HG03135 (cell line): ENCODE measurements around the gene PRKG1.

Experiments
- ATAC-seq: cut with Tn5 transposase; IDR thresholded peaks from one replicate; pipeline ENCODE4 v1.9.1; 2021; ENCODE audit warnings: mild to moderate bottlenecking, moderate library complexity; ENCODE audit not compliant: unreplicated experiment

Gene PRKG1

DNA sequence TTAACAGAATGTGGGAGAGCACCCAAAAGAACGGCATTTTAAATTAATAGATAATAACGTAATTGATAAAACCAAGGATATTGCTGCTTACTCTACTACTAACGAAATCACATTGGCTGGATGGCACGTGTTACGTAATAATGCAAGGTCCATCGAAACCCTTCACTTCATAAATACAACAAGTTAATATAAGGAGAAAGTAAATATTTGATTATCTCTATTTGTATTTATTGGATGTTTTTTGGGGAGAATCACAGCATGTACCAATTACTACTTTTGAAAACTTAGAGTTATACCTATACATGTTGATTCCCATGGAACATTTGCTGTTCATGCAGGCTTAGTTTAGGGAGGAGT lies 1.6 kb downstream of the PRKG1 start:
- ATAC-seq = no peak

DNA sequence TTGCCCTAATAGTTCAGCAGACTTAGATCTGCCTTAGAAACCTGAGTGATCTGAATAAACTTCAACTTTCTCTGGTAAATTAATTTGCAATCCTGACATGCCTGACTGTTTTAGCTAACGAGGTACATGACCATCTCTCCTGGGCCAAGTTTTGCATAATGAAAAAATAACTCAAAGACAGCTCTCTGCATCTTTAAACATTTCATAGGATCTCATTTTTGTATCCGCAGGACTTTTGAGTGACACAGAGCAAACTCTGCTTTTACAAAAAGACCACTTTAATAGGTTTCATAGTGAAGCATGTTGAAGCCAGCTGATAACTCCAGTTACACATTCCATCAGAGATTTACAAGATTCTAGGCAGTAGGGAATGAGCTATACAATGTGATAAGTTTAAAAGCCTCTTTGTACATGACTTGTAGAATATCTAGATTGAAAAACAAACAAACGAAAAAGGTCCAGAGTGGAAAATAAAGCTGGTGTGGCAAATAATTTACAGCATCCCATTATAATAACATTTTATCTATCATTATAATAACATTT lies 2.1 kb downstream of the PRKG1 start:
- ATAC-seq = no peak

DNA sequence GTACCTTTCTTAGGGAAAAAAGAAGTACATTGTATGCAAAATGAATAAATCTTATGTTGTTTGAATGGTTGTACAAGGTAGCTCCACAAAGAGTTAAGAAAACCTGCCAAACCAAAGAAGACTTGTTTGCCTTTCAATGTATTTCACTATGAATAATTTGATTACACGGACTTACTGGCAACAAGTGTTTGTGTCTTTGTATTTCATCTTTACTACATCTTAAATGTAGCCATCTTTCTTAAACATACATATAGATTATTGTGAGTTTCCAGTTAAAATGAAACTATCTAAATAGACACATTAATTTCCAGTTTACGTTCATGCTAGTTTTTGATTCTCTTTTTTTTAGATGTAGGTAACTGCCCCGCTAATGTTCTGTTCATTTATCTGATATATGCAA lies 2.8 kb downstream of the PRKG1 start:
- no peak for ATAC-seq

DNA sequence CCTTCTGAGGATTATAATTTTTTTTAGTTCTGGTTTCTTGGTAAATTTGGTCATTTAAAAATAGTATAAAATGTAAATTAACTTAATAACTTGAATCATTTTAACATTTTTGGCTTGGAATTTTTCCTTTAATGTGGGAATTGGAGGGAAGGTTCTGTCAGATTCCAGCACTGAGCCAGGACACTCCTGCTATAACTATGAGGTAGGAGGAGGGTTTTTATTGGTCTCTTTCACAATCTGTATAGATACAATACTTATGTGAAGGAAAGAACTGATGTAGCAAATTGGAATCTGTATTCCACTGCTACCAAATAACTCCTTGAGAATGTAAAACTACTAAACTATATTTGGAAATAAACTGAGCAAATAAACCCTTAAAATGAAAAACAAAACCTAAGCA lies 3.2 kb downstream of the PRKG1 start:
- no peak for ATAC-seq

DNA sequence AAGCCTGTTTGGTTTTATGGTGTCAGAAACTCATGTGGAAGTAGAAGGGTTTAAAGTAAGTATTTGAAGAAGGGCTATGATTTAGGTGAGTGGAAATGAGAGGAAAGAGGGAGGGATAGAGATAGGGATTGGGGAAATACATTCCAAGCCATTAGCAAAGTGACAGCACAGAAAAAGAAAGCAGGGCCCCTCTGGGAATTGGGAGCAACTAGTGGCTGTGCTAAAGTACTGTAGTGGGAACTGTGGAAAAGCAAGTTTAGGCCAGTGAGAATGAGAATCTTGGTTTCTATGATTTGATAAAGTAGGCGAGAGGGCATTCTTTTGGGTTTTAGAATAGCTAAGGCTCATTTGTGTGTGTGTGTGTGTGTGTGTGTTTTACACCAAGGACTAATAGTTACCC lies 5.0 kb downstream of the PRKG1 start:
- ATAC-seq = no peak

DNA sequence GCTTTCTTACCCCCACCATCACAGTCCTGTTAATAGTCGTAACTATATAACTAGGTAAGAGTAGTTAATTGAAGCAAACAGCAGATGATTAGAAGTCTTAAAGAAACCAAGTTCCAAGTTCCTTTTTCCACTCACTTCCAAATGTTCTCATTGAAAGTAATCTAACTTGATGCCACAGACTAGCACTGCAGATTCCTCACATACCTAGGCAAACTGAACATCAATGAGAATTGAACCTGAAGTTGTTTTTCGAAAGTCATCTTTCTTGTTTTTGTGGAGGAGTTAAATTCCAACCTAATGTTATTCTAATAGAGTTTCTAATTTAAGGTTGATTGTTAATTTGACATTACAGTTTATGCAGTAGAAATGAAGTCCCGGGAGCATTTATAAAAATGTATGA lies 5.5 kb downstream of the PRKG1 start:
- no peak for ATAC-seq

DNA sequence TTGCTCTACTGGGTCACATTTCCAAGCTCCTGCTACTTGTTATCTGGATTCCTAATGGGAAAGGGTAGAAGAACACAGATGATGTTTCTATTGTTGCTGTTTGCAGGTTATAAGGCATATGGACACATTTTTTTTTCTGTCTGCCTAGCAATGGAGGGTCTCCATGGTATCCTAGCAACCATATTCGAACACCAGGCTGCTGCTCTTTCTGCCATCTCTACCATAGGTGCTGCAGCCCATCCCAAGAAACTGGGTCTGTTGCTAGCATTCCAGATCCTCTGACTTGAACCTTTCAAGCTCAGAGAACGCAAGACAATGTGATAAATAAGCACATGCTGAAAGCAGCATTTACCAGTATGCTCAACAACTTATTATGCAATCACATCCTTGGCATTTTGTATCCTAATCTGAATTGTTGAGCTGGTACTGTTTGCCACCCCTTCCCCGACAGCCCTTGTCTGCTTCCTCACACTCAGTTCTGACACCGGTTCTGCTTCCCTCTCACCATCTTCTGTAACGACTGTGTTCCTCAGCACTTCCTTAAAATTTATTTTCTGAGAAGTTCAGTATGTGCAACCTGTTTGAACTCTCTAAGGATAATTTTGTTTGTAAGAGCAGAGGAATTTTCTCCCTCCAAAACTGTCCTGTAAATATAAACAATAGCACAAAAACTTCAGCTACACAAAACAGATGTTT lies 6.2 kb downstream of the PRKG1 start:
- no peak for ATAC-seq

DNA sequence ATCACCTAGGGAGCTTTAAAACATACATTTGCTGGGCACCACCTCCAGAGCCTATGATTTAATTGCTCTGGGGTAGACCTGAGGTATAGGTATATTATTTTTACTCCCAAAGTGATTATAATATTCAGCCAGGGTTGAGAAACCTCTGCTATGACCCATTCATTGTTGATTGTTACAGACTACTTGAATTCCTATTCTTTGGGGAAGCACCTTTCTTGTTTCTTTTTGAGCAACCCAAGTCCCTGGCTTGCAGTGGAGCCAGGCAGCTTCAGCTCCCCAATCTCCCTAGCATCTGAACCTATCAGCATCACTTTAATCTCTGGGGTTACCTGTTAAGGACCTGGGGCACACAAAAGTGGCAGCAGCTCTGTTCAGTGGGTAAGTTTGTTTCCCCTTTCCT lies 8.6 kb downstream of the PRKG1 start:
- no peak for ATAC-seq

DNA sequence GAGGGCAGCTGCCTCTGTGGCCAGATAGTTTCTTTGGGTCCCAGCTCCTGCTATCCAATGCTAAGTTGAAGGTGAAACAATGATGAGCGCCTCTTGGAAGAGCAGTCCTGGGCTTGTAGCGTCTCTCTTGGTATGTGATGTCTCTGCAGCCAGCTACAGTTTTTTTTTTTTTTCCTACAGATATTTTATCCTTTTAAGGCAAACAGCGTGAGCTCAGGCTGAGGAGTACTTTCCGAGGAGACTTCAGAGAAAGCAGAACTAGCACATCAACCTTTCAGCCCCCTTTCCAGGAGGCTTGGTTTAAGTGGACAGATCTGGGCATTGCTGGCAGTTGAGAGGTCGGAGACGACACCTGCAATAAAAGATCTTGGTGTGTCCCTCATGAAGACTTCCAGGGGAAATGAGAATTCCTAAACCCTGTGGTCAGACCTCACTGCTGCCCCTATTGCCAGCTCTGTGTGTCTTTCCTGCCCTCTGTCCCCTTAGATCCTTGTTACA lies 9.1 kb downstream of the PRKG1 start:
- no peak for ATAC-seq

DNA sequence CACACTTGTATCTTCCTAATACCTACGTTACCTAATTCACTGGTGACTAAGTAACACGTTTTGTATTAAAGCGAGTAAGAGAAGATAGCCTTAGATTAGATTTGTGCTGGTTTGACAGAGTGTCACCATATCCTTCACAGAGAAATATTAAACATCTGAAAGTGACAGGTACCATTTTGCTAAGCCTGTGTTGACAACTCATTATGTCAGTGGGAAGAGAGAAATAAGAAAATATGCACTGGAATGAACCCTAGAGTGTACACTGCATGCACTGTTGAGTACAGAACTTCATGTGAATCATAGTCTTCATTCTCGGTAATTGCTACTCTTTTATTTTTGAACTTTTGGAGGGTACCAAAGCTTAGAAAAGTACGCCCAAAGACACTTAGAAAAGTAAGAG lies 10.9 kb downstream of the PRKG1 start:
- ATAC-seq = no peak

DNA sequence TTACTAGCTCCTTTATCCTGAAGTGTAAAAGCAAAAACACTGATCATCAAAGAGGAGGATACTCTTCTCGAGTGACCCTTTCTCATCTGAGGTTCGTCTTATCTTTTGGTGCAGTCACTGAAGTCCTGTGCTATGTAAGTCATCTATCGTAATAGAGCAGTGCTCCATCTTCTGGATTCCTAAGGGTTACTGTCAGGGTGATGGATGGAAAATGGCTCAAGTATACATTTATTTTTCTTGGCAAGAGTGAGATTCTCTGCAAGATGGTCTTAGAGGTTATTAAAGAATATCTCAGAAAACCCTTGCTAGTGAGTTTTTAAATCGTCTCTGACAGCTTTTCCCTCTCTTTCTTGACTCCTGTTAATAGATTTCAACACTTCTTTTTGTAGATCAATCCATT lies 12.4 kb downstream of the PRKG1 start:
- no peak for ATAC-seq

DNA sequence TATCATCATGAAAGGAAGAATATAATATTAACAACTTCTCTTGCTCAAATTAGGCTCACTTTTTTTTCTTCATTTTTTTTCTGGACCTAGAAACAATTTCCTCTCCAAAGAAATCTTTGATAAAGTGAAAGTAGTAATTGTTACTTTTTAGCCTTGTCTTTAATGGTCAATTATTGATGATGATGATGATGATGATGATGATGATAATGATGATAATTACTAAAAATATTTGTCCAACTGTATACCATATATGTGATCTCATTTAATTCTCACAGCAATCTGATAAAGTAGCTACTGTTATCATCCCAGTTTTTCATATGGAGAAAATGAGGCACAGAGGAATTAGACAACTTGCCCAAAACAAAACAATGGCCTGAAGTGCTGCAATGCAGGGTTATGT lies 12.8 kb downstream of the PRKG1 start:
- ATAC-seq = no peak

DNA sequence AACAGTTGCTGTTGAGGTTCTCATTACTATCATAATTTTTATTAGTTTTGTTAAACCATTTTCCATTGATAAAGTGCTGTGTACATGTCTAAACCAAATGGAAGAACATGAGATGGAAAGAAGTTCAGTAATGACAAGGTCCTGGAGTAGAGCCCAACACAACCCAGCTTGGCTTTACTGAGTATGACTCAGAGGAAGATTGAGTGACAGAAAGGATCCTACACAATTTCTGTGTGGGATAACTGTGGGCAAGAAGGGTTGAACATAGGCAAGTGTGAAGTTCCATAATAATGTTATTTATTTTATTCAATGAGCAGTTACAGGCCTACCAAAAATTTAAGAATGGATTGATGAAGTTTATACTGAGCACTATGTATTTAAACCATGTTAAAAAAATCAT lies 15.9 kb downstream of the PRKG1 start:
- no peak for ATAC-seq

DNA sequence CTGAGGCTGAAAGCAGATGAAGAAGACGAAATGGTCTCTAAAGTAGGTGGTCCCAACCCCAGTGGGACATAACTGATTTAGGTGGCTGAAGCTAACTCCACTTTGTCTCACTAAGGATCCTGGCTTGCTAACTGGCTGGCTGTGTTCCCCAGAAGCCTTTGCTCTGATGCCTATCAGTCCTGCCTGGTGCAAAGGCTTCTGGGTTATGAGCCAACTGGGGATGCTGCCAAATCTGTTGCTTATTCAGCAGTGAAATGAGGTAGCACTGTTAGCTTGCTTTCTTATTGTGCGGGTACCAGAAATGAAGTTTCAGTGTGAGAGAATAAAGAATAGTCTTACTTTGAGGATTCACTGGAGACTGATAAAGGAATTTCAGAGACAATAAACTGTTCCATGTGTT lies 18.1 kb downstream of the PRKG1 start:
- no peak for ATAC-seq

DNA sequence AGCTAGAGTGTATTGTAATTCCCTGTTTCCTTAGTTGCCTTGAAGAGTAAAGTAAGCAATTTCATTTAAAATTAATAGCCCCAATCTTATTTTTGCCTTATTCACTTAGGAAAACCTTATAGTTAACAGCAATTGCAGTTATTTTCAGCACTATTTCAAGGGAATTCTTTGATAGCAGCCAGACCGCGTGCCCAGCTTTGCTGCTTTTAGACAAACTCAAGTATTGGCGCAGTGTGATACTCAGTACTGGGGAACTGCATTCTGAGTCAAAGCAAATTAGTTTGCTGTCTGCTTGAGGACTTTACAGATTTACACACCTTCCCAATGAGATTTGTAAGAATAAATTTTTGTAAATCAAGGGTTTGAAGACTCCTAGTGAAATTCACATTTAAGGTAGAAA lies 21.2 kb downstream of the PRKG1 start:
- ATAC-seq = no peak

DNA sequence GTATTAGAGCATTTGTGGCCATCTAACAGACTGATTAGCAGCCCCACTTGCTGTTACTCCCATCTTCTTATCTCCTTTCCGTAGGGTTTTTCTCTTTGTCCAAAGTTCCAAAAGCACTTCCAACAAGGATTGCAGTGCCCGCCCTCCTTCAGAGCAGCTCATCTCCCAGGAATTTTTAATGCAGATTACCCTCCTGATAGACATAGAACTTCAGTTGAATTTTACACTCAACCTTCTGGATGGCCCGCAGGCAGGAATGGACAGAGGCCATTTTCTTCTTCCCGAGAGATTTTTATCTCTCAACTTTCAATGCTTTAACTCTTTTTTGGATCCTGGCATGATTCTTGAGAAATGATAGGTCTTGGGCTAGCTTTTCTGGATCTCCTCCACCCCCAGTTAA lies 23.3 kb downstream of the PRKG1 start:
- no peak for ATAC-seq

DNA sequence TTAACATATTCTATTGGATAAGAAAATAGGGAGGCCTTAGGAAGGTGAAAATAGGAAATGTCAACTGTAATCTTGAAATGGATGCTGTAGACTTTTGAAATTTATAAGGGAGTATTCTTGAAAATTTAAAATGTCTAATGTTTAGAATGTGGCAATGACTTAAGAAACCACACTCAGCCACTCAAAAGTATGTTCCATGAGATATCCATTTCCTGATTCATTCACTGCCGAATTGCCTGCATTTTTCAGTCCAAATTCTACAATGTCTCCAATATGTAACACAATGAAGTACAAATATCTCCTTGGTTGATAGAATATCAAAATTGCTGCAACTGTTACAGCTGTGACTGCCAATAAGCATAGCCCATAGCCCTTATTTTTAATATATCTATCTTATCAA lies 25.9 kb downstream of the PRKG1 start:
- ATAC-seq = no peak

DNA sequence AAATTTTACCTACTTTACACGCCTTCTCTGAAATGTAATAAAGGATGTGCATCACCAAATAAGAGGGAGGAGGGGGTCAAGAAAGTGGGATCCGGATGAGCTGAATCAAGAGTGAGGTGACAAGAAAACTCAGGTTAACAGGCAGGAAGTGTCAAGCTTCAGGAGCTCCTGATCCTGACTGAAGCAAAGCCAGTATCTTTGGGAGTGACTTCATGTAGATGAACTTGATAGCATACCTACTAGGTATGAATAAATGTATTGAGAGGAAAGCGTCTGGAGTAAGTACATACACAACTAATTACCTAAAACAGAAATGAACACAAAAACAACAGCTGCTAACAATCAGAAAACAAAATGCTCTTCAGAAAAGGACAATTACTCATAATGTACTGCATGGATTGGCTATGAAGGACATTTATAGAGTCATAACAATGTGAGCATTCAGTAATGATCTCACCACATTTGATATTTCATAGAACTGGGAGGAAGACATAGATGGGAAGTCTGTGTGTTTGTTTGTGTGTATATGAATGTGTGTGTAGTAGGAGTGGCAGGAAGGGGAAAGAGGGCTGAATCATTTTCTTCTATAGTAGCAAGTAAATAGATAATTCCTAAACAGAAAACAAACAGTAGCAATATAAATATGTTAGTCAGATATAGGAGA lies 29.4 kb downstream of the PRKG1 start:
- no peak for ATAC-seq

DNA sequence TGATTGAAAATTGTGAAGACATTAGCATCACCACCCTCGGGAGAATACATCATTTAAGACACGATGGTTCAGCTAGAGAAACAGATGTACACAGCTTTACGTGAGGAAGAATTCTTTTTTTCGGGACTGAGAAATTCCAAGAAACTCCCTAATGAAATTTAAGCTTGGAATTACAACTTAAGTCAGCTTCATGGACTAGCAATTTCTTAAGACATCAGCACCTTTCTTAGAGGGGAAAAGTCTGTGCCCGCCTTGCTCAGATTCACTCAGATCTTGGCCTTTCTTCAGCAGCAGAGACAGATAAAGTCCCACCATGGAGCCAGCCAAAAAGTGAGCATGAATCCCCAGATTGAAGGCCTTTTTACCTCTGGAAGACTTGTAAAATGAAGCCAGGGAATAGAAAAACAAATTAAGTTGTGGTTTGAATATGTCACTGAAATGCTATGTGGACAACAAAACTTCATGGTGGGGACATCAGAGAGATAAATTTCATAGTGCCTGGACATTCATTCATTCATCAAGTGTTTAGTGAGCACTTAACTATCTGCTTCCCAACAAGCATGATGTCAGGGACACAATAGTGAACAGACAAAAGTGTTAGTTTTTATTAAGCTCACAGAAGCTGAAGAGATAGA lies 32.1 kb downstream of the PRKG1 start:
- no peak for ATAC-seq

DNA sequence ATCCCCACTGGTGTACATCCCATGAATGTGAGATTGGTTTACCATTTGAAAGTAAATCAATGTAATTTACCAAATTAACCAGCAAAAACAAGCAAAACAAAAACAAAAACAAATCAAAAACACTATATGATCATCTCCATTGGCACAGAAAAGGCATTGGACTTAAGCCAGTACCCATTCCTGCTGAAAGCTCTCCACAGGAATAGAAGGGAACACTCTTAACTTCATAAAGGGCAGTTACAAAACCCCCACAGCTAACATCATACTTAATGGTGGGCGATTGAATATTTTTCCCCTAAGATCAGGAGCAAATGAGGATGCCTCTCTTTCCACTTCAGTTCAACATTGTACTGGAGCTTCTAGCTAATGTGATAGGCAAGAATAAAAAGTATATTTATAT lies 34.1 kb downstream of the PRKG1 start:
- ATAC-seq = no peak

DNA sequence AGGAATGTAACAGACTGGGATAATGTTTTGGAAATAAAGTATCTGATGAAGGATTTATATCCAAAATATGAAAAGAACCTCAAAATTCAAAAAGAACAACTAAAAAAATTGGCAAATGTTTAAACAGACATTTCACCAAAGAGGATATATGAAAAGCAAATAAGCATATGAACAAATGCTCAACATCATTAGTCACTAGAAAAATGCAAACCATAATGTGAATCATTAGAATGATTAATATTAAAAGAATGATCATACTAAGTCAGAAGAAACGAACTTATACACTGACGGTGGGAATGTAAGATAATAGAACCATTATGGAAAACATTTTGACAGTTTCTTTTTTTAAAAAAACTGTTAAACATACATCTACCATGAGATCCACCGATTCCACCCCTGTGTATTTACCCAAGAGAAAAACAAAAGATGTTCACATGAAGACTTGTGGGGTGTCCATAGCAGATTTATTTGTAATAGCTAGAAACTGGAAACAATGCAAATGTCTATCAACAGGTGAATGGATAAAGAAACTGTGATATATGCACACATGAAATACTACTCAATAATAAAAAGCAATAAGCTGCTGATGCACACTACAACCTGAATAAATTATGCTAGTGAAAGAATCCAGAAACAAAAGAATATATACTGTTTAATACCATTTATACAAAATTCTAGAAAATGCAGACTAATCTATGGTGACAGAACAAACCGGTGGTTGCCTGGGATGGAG lies 35.7 kb downstream of the PRKG1 start:
- no peak for ATAC-seq
